ENCODE results near the gene SLC25A23.
"Not testable (repeated sequence)": the region's sequence is repeated elsewhere in the genome, so short reads cannot be mapped to it uniquely, and the experiment has no call there.

Gene SLC25A23

DNA sequence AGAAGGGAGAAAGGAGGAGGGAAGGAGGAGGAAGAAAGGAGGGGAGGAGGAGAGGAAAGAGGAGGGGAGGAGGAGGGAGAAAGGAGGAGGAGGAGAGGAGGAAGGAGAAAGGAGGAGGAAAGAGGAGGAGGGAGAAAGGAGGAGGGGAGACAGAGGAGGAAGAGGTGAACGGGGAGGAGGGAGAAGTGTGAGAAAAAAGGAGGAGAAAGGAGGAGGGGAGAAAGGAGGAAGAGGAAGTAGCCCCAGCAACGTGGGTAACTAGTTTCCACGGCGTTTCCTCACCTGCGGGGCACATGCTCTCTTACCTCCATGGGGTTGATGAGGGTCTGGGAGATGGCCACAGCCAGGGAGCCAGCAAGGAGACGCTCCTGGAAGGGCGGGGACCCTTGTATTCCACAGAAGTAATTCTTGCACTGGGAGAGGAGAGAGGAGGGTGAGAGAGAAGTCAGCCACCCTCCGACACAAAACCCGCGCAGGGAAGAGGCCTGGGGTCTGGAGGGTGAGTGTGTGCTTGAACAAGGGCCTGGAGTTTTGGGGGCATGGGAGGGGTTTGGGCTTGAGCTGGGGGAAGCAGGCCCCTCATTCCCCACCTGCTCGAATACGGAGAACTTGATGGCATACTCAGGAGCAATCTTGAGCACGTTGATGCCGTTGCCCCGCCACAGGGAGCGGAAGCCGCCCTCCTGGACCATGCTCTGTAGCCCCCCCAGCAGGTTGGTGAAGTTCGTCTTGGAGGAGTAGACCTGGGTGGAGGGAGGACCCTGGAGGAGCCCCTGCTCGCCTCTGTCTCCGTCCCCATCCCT is 30.0 kb downstream of the SLC25A23 start:
- TF ChIP-seq, protein P1, sequence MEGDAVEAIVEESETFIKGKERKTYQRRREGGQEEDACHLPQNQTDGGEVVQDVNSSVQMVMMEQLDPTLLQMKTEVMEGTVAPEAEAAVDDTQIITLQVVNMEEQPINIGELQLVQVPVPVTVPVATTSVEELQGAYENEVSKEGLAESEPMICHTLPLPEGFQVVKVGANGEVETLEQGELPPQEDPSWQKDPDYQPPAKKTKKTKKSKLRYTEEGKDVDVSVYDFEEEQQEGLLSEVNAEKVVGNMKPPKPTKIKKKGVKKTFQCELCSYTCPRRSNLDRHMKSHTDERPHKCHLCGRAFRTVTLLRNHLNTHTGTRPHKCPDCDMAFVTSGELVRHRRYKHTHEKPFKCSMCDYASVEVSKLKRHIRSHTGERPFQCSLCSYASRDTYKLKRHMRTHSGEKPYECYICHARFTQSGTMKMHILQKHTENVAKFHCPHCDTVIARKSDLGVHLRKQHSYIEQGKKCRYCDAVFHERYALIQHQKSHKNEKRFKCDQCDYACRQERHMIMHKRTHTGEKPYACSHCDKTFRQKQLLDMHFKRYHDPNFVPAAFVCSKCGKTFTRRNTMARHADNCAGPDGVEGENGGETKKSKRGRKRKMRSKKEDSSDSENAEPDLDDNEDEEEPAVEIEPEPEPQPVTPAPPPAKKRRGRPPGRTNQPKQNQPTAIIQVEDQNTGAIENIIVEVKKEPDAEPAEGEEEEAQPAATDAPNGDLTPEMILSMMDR (IDR thresholded peaks at IDR 0.05; ENCODE audit: borderline replicate concordance, extremely low read depth, low read length, poor library complexity, severe bottlenecking) = no peak
- TF ChIP-seq EZH2 (IDR thresholded peaks at IDR 0.05; ENCODE audit: borderline replicate concordance, low read depth, low read length, severe bottlenecking) = no peak
- peaks cover 13% of the 10 kb centered on the region for H3K4me1 ChIP-seq (ENCODE audit: insufficient read depth, low read length)
- H3K9ac ChIP-seq (ENCODE audit: low read depth, low read length) = no peak overlapping the region
- no peak for DNase-seq
- no peaks in the 10 kb centered on the region for H3K9me3 ChIP-seq (ENCODE audit: insufficient read depth, low read length, severe bottlenecking)
- no peak overlapping the region for H2AFZ ChIP-seq (ENCODE audit: low read depth, low read length)
- no peak overlapping the region for H3K4me2 ChIP-seq (ENCODE audit: insufficient read depth, low read length)
- H3K27ac ChIP-seq (ENCODE audit: low read length) = no peak overlapping the region
- no peaks in the 10 kb centered on the region for H4K20me1 ChIP-seq (ENCODE audit: insufficient read depth, low read length)
- no peaks in the 10 kb centered on the region for H3K27me3 ChIP-seq (ENCODE audit: insufficient read depth, low read length, poor library complexity)
- no peaks in the 10 kb centered on the region for H3K36me3 ChIP-seq (ENCODE audit: insufficient read depth, low read length)
- H3K79me2 ChIP-seq (ENCODE audit: insufficient read depth, low read length) = no peaks in the 10 kb centered on the region
- ATAC-seq (ENCODE audit: insufficient read depth, low read depth) = no peak
- no peak overlapping the region for H3K4me3 ChIP-seq (ENCODE audit: low read depth in 1 of 2, low read length in 2 of 2)

DNA sequence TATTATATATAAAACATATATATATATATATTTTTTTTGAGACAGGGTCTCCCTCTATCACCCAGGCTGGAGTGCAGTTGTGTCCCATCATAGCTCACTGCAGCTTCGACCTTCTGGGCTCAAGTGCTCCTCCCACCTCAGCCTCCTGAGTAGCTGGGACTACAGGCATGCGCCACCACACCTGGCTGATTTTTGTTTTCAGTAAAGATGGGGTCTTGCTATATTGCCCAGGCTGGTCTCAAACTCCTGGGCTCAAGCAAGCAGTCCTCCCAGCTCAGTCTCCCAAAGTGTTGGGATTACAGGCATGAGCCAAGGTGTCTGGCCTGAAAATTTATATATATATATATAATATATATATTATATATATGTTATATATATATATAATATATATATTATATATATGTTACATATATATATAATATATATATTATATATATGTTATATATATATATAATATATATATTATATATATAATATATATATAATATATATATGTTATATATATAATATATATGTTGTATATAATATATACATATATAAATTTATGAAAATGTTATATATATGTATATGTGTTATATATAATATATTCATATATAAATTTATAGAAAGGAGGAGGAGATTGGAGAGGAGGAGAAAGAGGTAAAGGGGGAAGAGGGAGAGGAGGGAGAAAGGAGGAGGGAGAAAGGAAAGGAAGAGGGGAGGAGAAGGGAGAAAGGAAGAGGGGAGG is 30.7 kb downstream of the SLC25A23 start:
- H3K27ac ChIP-seq (ENCODE audit: low read length); H3K4me2 ChIP-seq (ENCODE audit: insufficient read depth, low read length); H3K9me3 ChIP-seq (ENCODE audit: insufficient read depth, low read length, severe bottlenecking); H4K20me1 ChIP-seq (ENCODE audit: insufficient read depth, low read length); ATAC-seq (ENCODE audit: insufficient read depth, low read depth); H3K9ac ChIP-seq (ENCODE audit: low read depth, low read length); H3K79me2 ChIP-seq (ENCODE audit: insufficient read depth, low read length); H3K27me3 ChIP-seq (ENCODE audit: insufficient read depth, low read length, poor library complexity); H2AFZ ChIP-seq (ENCODE audit: low read depth, low read length); DNase-seq; H3K4me3 ChIP-seq (ENCODE audit: low read depth in 1 of 2, low read length in 2 of 2); H3K36me3 ChIP-seq (ENCODE audit: insufficient read depth, low read length): not testable (repeated sequence)
- peaks cover 13% of the 10 kb centered on the region for H3K4me1 ChIP-seq (ENCODE audit: insufficient read depth, low read length)

DNA sequence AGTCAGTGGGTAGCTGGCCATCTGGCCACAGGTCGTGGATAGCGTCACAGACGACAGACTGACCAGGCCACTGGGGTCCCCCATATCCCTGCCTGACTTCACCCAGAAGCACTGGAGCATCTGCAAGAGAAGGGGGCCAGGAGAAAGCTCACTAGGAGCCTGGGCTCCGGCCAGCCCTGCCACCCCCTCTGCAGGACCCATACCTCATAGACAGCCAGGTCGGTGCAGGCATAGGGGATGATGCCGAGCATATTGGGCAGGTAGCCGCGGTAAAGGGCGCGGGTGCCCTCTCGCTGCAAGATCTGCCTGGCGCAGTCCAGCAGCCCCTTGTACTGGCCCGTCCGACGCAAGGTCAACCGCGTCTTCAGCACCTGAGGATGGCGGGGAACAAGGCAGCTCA is 32.5 kb downstream of the SLC25A23 start:
- peaks cover 20% of the 10 kb centered on the region for H4K20me1 ChIP-seq (ENCODE audit: insufficient read depth, low read length)

More for the DNA sequence above, 32.5 kb downstream of the SLC25A23 start:
- Histone ChIP-seq H3K4me1 (ENCODE audit: insufficient read depth, low read length) (peaks cover 31% of the 10 kb centered on the region), H3K9me3 (ENCODE audit: insufficient read depth, low read length, severe bottlenecking) (no peaks in the 10 kb centered on the region), H3K4me2 (ENCODE audit: insufficient read depth, low read length) (no peak overlapping the region), H3K4me3 (ENCODE audit: low read depth in 1 of 2, low read length in 2 of 2) (no peak overlapping the region), H3K79me2 (ENCODE audit: insufficient read depth, low read length) (peaks cover 23% of the 10 kb centered on the region), H3K27me3 (ENCODE audit: insufficient read depth, low read length, poor library complexity) (no peaks in the 10 kb centered on the region), H3K36me3 (ENCODE audit: insufficient read depth, low read length) (peaks cover 19% of the 10 kb centered on the region), H2AFZ (ENCODE audit: low read depth, low read length) (no peak overlapping the region), H3K9ac (ENCODE audit: low read depth, low read length) (no peak overlapping the region), H3K27ac (ENCODE audit: low read length) (no peak overlapping the region)
- DNase-seq (no peak), ATAC-seq (ENCODE audit: insufficient read depth, low read depth) (no peak)
- TF ChIP-seq, protein P1 (IDR thresholded peaks at IDR 0.05; ENCODE audit: borderline replicate concordance, extremely low read depth, low read length, poor library complexity, severe bottlenecking) = no peak
- no peak for TF ChIP-seq EZH2 (IDR thresholded peaks at IDR 0.05; ENCODE audit: borderline replicate concordance, low read depth, low read length, severe bottlenecking)
